ENCODE measurements around the gene ZNF655.
A peak's percentile ranks its signal among the peaks of the same experiment; 100 is the strongest.
"Not testable (repeated sequence)": the region's sequence is repeated elsewhere in the genome, so short reads cannot be mapped to it uniquely, and the experiment has no call there.

Gene ZNF655

GRCh38 chr7:99560834-99561736 lies 2.6 kb downstream of the ZNF655 start:
- DNase-seq, result no peak

DNA sequence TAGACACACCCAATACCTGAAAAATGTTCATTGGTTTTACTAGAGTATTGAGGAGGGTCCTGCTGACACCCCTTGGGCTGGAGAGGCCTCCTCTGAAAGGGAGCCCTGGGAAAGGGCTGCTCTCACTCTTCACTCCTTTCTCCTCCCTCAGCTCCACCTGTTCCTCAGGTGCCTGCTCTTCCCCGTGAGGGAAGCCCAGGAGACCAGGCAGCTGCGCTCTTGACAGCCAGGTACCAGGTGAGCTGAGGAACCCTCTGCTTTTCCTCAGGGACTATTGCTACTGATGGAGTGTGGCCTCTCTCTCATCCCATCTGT lies 3.3 kb downstream of the ZNF655 start:
- no peak for DNase-seq

GRCh38 chr7:99562114-99562784 lies 3.8 kb downstream of the ZNF655 start:
- no peak for DNase-seq

DNA sequence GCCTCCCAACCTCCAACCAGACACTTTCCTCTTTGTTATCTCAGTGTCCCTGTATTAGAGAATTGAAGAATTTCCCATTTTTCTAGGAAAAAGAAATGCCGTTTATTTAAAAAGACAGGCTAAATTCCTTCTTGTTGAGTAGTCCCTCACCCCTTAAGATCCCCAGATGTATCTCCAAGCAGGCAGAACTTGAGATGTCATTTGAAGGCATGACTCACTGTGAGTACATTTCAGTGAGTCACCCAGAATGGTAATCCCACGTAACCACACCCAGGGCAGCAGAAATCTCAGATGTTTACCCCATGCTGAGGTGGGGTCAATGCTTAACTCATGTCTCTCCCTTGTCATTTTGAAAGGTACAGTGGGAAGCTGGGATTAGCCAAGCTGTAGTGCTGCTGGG lies 4.4 kb downstream of the ZNF655 start:
- DNase-seq, result no peak

DNA sequence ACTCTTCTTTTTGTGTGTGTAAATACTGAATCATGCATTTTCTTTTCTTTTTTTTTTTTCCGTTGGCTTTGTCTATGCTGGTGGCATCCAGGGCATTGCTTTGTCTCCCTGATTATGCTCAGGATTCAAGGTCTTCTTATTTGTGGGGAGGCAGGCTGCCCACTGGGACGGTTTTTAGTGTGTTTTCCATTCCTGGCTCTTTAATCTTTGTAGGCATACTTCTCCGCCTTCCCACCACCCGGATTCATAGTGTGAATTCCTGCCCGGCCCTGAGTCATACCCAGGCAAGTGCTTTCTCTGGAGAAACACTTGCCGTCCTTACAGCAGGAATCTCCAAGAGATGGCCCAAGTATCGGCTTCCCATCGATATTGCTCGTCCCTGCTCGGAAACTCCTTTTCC lies 5.2 kb downstream of the ZNF655 start:
- DNase-seq, result no peak

DNA sequence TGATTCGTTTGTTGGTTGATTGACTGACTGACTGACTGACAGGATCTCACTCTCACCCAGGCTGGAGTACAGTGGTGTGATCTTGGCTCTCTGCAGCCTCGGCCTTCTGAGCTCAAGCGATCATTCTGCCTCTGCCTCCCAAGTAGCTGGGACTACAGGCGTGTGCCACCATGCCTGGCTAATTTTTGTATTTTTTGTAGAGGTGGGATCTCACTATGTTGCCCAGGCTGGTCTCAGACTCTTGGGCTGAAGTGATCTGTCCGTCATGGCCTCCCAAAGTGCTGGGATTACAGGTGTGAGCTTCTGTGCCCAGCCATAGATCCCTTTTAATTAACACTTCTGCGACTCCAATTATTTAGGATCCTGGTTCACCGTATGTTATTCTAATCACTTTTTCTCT lies 10.3 kb downstream of the ZNF655 start:
- DNase-seq, result not testable (repeated sequence)

- DNase-seq, result no peak
Measured at GRCh38 chr7:99571768-99572167, 13.3 kb downstream of the ZNF655 start.

- no peak for DNase-seq
Measured at GRCh38 chr7:99573257-99573656, 14.8 kb downstream of the ZNF655 start.

DNA sequence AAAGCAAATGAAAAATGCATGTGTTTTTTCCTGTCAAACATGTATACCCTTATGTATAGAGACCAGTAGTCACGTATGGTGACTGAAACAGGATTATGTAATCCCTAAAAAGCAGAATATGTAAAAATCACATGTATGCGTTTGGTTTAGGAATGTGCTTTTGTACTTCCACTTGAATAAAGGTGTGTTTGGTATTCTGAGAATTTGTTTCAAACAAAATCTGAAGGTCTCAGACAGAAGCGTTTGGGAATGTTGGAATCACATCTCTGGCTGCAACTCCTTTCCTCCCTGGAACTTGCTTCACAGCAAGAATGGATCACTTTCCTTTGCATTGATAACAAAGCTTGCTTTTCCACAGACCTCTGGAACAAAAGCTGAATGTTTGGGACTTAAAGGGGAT lies 17.8 kb downstream of the ZNF655 start:
- DNase-seq, result no peak

GRCh38 chr7:99579281-99579955 lies 21.0 kb downstream of the ZNF655 start:
- DNase-seq, result no peak

DNA sequence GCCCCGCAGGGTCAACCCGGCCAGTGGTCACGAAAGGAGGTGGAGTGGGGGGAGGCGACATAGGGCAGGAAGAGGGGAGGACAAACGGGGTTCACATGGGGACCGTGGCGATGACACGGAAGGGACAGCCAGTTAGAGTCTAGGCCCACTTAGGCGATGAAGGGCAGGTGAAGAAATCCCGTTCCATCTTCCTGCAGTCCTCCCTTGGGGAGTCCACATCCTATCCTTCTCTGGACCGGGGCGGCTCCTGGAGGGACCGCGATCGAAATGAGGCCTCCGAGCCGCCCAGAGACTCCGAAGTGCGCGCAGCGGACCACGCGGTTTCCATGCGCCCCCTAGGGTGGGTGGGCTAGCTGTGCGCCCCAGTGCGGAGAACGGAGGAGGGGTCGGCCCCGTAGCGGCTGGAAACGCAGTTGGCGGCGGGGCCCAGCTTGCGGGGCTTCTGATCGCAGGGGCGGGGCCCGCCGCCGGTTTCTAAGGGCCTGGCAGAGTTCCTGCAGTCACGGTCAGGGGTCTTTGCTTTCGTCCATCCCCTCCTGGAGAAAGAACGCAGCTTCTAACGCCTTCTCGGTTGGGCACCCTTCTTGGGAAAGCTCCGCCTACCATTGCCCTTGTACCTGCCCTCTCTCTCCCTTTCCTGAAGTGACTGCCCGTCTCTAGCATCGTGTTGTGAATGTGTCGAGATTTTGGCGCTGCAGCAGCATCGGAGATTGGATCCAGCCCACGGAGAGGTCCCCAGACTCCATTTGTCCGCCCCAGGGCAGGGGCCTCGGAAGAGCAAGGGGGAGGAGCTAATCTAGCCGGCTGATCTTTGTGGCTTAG lies 21.7 kb downstream of the ZNF655 start:
- peak; percentile 50 to 54 for DNase-seq

DNA sequence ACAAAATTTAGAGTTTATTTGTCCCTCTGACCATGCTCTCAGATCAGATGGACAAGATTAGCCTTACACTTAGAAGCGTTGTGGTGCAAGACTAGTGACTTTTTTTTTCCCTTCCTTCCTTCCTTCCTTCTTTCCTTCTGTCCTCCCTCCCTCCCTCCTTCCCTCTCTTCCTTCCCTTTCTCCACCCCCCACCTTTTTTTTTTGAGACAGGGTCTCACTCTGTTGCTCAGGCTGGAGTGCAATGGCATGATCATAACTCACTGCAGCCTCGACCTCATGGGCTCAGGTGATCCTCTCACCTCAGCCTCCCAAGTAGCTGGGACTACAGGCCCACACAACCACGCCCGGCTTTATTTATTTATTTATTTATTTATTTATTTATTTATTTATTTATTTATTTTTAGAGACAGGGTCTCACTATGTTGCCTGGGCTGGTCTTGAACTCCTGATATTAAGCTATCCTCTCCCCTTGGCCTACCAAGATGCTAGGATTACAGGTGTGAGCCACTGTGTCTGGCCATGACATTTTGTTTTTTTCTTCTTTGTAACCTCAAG lies 22.4 kb downstream of the ZNF655 start:
- DNase-seq, result not testable (repeated sequence)

GRCh38 chr7:99588868-99589267 lies 30.4 kb downstream of the ZNF655 start:
- no peak for DNase-seq

GRCh38 chr7:99594948-99595745 lies 36.7 kb downstream of the ZNF655 start:
- no peak for DNase-seq

- no peak for DNase-seq
Measured at GRCh38 chr7:99596408-99596955, 38.0 kb downstream of the ZNF655 start.

GRCh38 chr7:99597762-99598501 lies 39.5 kb downstream of the ZNF655 start, which contains the start of gene TMEM225B:
TMEM225B (plus strand) TSS chr7:99598267; CDS start chr7:99604389, 6,122 bp downstream.
- DNase-seq, result no peak

DNA sequence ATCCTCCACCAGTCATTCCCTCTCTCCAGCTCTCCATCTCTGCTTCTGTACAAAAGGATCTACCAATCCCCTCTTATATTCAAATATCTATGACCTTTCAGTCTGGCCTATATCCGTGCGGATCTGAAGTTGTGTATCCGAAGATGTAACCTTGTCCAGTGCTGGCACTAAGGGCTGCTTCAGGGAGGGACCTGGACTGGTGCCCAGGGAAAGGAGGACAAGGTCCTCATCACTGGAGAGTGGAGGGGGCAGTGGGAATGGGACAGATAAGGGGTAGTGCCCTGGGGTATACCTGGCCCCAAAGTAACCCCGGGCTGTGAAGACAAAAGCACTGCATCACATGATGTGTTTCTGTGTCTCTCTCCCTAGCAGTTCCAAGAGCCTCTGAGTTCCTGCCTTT lies 41.4 kb downstream of the ZNF655 start:
- DNase-seq, result no peak

DNA sequence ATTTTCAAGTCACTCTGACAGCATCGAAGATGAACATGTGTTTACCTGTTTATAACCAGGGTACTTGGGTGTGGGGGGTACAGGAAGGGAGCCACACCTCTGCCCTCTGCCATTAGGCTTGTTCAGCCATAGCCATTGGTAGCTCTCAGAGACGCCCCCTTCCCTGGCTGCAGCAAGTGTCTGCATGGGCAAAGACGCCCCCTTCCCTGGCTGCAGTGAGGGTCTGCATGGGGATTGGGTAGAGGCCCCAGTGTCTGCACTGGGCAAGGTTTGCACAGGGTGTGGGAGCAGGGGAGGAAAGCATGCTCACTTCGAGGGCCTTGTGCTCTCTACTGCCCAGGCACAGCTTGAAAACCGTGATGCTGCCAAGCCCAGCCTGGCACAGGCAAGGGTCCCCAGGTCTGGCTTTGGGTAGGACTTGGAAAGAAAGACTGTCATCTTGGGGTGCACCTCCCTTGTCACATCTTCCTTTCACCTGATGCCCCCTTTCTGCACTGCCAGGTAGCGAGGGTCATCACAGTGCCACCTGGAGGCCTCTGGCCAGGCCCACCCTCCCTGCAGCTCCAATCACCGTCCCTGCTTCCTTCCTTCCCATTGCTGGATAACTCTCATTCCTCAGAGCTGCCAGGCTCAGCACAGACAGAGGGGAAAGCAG lies 43.3 kb downstream of the ZNF655 start:
- no peak for DNase-seq

DNA sequence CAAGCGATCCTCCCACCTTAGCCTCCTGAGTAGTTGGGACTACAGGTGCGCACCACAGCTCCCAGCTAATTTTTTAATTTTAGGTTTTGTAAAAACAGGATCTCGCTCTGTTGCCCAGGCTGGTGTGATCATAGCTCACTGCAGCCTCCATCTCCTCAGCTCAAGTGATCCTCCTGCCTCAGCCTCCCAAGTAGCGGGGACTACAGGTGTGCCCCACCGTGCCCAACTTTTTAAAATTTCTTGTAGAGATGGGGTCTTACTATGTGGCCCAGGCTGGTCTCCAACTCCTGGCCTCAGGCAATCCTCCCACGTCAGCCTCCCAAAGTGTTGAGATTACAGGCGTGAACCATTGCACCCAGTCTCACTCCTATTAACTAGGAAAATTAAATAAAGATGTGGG lies 47.1 kb downstream of the ZNF655 start:
- DNase-seq, result no peak

DNA sequence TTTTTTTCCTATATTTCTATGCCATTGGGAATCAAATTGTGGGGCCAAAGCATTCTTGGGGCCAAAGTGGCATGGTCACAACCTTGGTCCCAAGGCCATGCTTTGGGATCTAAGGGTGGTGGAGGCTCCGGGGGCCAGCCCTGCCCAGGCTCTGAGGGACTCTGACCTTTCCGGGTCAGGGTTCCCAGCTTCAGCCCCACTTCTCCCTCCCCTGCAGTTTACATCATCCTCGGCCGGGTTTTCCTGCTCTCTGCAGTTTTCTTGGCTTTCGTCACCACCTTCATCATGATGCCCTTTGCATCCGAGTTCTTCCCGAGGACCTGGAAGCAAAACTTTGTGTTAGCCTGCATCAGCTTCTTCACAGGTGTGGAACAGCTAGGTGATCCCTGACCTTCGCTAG lies 48.1 kb downstream of the ZNF655 start:
- DNase-seq, result no peak
